HepG2 (cell line): ENCODE measurements around the gene PDE1C. TPM values are rescaled to one million over a fixed set of nuclear protein-coding genes. Genes with fewer than 3 reads are reported as not detected.

Source experiments
- ATAC-seq: fragments of 200-7000 bp; cut with Tn5 transposase; 3 replicates; pipeline ENCODE4 v1.9.1; 2020; ENCODE audit warnings: mild to moderate bottlenecking, moderate library complexity
- BruUV-seq: library from RNA; stranded (reverse); fragments of 400-500 nt; replicated peaks from 2 replicates; lab custom pipeline; 2021; lab: Mats Ljungman, UMichigan
- CTCF ChIA-PET: fragments of 300-600 bp; formaldehyde crosslinking; extraction: SDS; loops from one replicate; lab custom pipeline; 2021; ENCODE audit warnings: low total read pairs, inconsistent platforms, low intra/inter-chr PET ratio; lab: Yijun Ruan, JAX
- POLR2A ChIA-PET: fragments of 350-600 bp; sonication (Branson Sonifier 250); formaldehyde crosslinking; loops from one replicate; lab custom pipeline; 2020; ENCODE audit warnings: antibody characterized with exemption, inconsistent platforms; lab: Yijun Ruan, JAX
- DNase-seq: peaks from one replicate; pipeline ENCODE4 v3.0.0-alpha.2; 2015; ENCODE audit warnings: low spot score
- FAIRE-seq: peaks from 3 replicates; lab custom pipeline; 2011; peaks lifted over from hg19 to GRCh38; lab: Jason Lieb, UNC
- H2AFZ ChIP-seq: one replicate; pipeline ENCODE4 v1.6.1; 2011; ENCODE audit warnings: low read length, inconsistent platforms
- H3K27ac ChIP-seq: fragments of 300-600 bp; 3 replicates; pipeline ENCODE4 v1.8.0; 2011; ENCODE audit warnings: mixed run types, mild to moderate bottlenecking, mixed read lengths, low read length, inconsistent platforms; ENCODE audit not compliant: insufficient read depth; ENCODE audit errors: extremely low read length
- H3K27me3 ChIP-seq, 2 experiments: fragments of 200-600 bp in 1 of 2; 2 replicates in 1 of 2; 3 replicates in 1 of 2; pipeline versions ENCODE4 v1.6.0 to v1.8.0; 2011; ENCODE audit warnings: low read length in 2 of 2, mild to moderate bottlenecking in 2 of 2, moderate library complexity in 2 of 2, inconsistent platforms in 1 of 2; ENCODE audit not compliant: insufficient read depth in 2 of 2, control insufficient read depth in 1 of 2
- H3K36me3 ChIP-seq, 2 experiments: fragments of 200-600 bp in 1 of 2; replicated peaks in 1 of 2; 2 replicates in 1 of 2; 3 replicates in 1 of 2; pipeline versions ENCODE4 v1.5.1 to v1.8.0; 2011; ENCODE audit warnings: low read length in 2 of 2, inconsistent platforms in 1 of 2; ENCODE audit not compliant: insufficient read depth in 2 of 2, control insufficient read depth in 1 of 2
- H3K4me1 ChIP-seq: 2 replicates; pipeline ENCODE4 v1.5.1; 2012; ENCODE audit warnings: low read length, inconsistent platforms; ENCODE audit not compliant: insufficient read depth
- H3K4me2 ChIP-seq: 2 replicates; pipeline ENCODE4 v1.6.0; 2011; ENCODE audit warnings: low read depth, low read length, inconsistent platforms
- H3K4me3 ChIP-seq, 3 experiments: fragments of 200-600 bp in 1 of 3; sonication (generic), shearing (Covaris generic) in 1 of 3; replicated peaks in 1 of 3; 2 replicates each; pipeline ENCODE4 v1.5.1; 2011 to 2016; ENCODE audit warnings: low read length in 3 of 3, inconsistent platforms in 2 of 3, low read depth in 2 of 3, mild to moderate bottlenecking in 2 of 3, control low read depth in 1 of 3, mixed read lengths in 1 of 3; ENCODE audit not compliant: insufficient read depth in 1 of 3
- H3K79me2 ChIP-seq: one replicate; pipeline ENCODE4 v1.6.1; 2011; ENCODE audit warnings: low read length, inconsistent platforms; ENCODE audit not compliant: insufficient read depth
- H3K9ac ChIP-seq: 2 replicates; pipeline ENCODE4 v1.6.0; 2011; ENCODE audit warnings: mild to moderate bottlenecking, low read depth, low read length, inconsistent platforms; ENCODE audit not compliant: insufficient read depth
- H3K9me3 ChIP-seq: 2 replicates; pipeline ENCODE4 v1.5.1; 2012; ENCODE audit warnings: mild to moderate bottlenecking, low read length
- H4K20me1 ChIP-seq: 2 replicates; pipeline ENCODE4 v1.6.0; 2011; ENCODE audit warnings: inconsistent platforms, mild to moderate bottlenecking, low read length, moderate library complexity; ENCODE audit not compliant: insufficient read depth
- ELF4 ChIP-seq: sonication (generic); formaldehyde crosslinking; IDR thresholded peaks from 2 replicates; pipeline ENCODE4 v1.5.0; 2020; ENCODE audit warnings: missing genetic modification reagents, mild to moderate bottlenecking, moderate library complexity, borderline replicate concordance
- HIVEP1 ChIP-seq: sonication (generic); formaldehyde crosslinking; IDR thresholded peaks from 2 replicates; pipeline ENCODE4 v1.4.0; 2020; ENCODE audit warnings: mild to moderate bottlenecking, missing genetic modification reagents
- ISL2 ChIP-seq: sonication (generic); formaldehyde crosslinking; IDR thresholded peaks from 2 replicates; pipeline ENCODE4 v1.5.0; 2020; ENCODE audit warnings: missing genetic modification reagents
- JUND ChIP-seq: sonication (generic); formaldehyde crosslinking; IDR thresholded peaks from 2 replicates; pipeline ENCODE4 v1.8.0; 2022; ENCODE audit warnings: mild to moderate bottlenecking, missing genetic modification reagents
- MIER3 ChIP-seq: IDR thresholded peaks from 2 replicates; pipeline ENCODE4 v1.6.1; 2016; ENCODE audit warnings: missing compliant biosample characterization, borderline replicate concordance
- MYNN ChIP-seq: sonication (generic); formaldehyde crosslinking; IDR thresholded peaks from 2 replicates; pipeline ENCODE4 v1.4.0; 2020; ENCODE audit warnings: mild to moderate bottlenecking, low read depth, missing genetic modification reagents
- PAWR ChIP-seq: sonication (generic); formaldehyde crosslinking; IDR thresholded peaks from 2 replicates; pipeline ENCODE4 v1.4.0; 2020; ENCODE audit warnings: missing genetic modification reagents, mild to moderate bottlenecking, borderline replicate concordance
- SATB2 ChIP-seq: sonication (generic); formaldehyde crosslinking; IDR thresholded peaks from 2 replicates; pipeline ENCODE4 v1.5.0; 2020; ENCODE audit warnings: missing genetic modification reagents
- SMAD1 ChIP-seq: sonication (generic); formaldehyde crosslinking; IDR thresholded peaks from 2 replicates; pipeline ENCODE4 v1.4.0; 2020; ENCODE audit warnings: missing genetic modification reagents, low read depth, mild to moderate bottlenecking, borderline replicate concordance
- U2AF2 ChIP-seq: fragments of 200-400 bp; formaldehyde crosslinking; IDR thresholded peaks from 2 replicates; pipeline ENCODE4 v1.6.1; 2017; ENCODE audit warnings: low read depth, mild to moderate bottlenecking, low read length
- XBP1 ChIP-seq: sonication (generic); formaldehyde crosslinking; IDR thresholded peaks from 2 replicates; pipeline ENCODE4 v1.5.0; 2020; ENCODE audit warnings: missing genetic modification reagents
- ZBTB8A ChIP-seq: sonication (generic); formaldehyde crosslinking; IDR thresholded peaks from 2 replicates; pipeline ENCODE4 v1.4.0; 2020; ENCODE audit warnings: mild to moderate bottlenecking, low read depth, missing genetic modification reagents, borderline replicate concordance
- ZNF232 ChIP-seq: sonication (generic); formaldehyde crosslinking; IDR thresholded peaks from 2 replicates; pipeline ENCODE4 v1.4.0; 2020; ENCODE audit warnings: missing genetic modification reagents, borderline replicate concordance
- ZSCAN20 ChIP-seq: sonication (generic); formaldehyde crosslinking; IDR thresholded peaks from 2 replicates; pipeline ENCODE4 v1.4.0; 2020; ENCODE audit warnings: missing genetic modification reagents, mild to moderate bottlenecking, borderline replicate concordance
- WGBS: methylation state at CpG from one replicate; pipeline ENCODE4 v1.1.6; 2017; ENCODE audit warnings: low lambda C conversion rate; 5-methylcytosine and 5-hydroxymethylcytosine counted together
- in situ Hi-C: cut with HindIII; loops from 2 replicates; pipeline ENCODE4 v1.10.0; 2017; ENCODE audit warnings: low pct_unique_long_range_greater_than_20kb; ENCODE audit not compliant: extremely low pct_ligation_motif_present
- intact Hi-C: fragments of 100-400 bp; cut with micrococcal nuclease; formaldehyde crosslinking; loops from one replicate; pipeline ENCODE4 v1.10.0; 2022; ENCODE audit not compliant: unreplicated experiment
- polyA plus RNA-seq, 8 experiments: library from polyadenylated mRNA; depleted of rRNA in 3 of 8; stranded (reverse) in 7 of 8; unstranded in 1 of 8; fragments of >200 nt; fragmentation: Illumina TruSeq in 4 of 8; extraction: Trizol in 4 of 8; gene quantifications; 2 replicates each; pipeline versions ENCODE4 v1.2.1 to v1.2.3, GENCODE V29; 2011 to 2016; ENCODE audit warnings: low read depth in 4 of 8, missing spikeins in 1 of 8, mixed read lengths in 1 of 8; ENCODE audit not compliant: insufficient read depth in 1 of 8
- total RNA-seq, 5 experiments: library from RNA; depleted of rRNA; stranded (reverse); fragments of >200 nt; fragmentation: Illumina TruSeq; extraction: Trizol; gene quantifications; 2 replicates each; pipeline ENCODE4 v1.2.3, GENCODE V29; 2016; ENCODE audit warnings: low read depth in 1 of 5
- TF ChIP-seq, protein P1 (sequence below): sonication (generic); formaldehyde crosslinking; IDR thresholded peaks from 2 replicates; pipeline ENCODE4 v1.9.0; 2022; ENCODE audit warnings: low read depth, missing genetic modification reagents

The PDE1C gene
- total and polyA plus RNA-seq, 2 of the 13 experiments (the other 11 are each of a cell fraction or from before 2014, with no cell fraction given) = not detected

- Histone ChIP-seq H3K4me2 (no peak overlapping the region), H3K27ac (no peak overlapping the region)
- CTCF ChIA-PET = no interaction called here
- DNase-seq = no peak
- BruUV-seq = no TSS peak
- TF ChIP-seq ELF4 (CRISPR knock-in tag) (no peak), HIVEP1 (CRISPR knock-in tag) (no peak), ZBTB8A (CRISPR knock-in tag) (no peak), ISL2 (CRISPR knock-in tag) (no peak), SMAD1 (CRISPR knock-in tag) (no peak), SATB2 (no peak), ZNF232 (no peak), MYNN (CRISPR knock-in tag) (no peak), ZSCAN20 (CRISPR knock-in tag) (no peak), XBP1 (CRISPR knock-in tag) (no peak), PAWR (no peak), MIER3 (CRISPR knock-in tag) (no peak), JUND (CRISPR knock-in tag) (no peak), U2AF2 (no peak)
- TF ChIP-seq, protein P1, sequence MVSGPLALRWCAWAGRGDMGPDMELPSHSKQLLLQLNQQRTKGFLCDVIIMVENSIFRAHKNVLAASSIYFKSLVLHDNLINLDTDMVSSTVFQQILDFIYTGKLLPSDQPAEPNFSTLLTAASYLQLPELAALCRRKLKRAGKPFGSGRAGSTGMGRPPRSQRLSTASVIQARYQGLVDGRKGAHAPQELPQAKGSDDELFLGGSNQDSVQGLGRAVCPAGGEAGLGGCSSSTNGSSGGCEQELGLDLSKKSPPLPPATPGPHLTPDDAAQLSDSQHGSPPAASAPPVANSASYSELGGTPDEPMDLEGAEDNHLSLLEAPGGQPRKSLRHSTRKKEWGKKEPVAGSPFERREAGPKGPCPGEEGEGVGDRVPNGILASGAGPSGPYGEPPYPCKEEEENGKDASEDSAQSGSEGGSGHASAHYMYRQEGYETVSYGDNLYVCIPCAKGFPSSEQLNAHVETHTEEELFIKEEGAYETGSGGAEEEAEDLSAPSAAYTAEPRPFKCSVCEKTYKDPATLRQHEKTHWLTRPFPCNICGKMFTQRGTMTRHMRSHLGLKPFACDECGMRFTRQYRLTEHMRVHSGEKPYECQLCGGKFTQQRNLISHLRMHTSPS = no peak
- TF ChIP-seq, all 625 proteins: peak for 0
- H3K36me3 ChIP-seq = no peaks in the 10 kb centered on the region
- H3K9ac ChIP-seq = no peak overlapping the region
- no peaks in the 10 kb centered on the region for H4K20me1 ChIP-seq
- no peaks in the 10 kb centered on the region for H3K27me3 ChIP-seq
- H3K9me3 ChIP-seq = no peaks in the 10 kb centered on the region
- H3K4me1 ChIP-seq = no peaks in the 10 kb centered on the region
- no peaks in the 10 kb centered on the region for H3K79me2 ChIP-seq
- no peak for ATAC-seq
- no peak for FAIRE-seq
- intact Hi-C loops = no loop called here
- in situ Hi-C loops = no loop called here
- H2AFZ ChIP-seq = no peak overlapping the region
- POLR2A ChIA-PET = no interaction called here
- WGBS = 0% methylated on average over 2 of the region's 4 CpGs
- H3K4me3 ChIP-seq = no peak overlapping the region
Observed at GRCh38 chr7:32093415-32094408, 23.5 kb upstream of the PDE1C start.
